ENCODE results near the gene TUG1. TPM values are rescaled to one million over a fixed set of nuclear protein-coding genes. Genes with fewer than 3 reads are reported as not detected.

Gene TUG1
- total RNA-seq, 1 donor: 82.0 TPM

DNA sequence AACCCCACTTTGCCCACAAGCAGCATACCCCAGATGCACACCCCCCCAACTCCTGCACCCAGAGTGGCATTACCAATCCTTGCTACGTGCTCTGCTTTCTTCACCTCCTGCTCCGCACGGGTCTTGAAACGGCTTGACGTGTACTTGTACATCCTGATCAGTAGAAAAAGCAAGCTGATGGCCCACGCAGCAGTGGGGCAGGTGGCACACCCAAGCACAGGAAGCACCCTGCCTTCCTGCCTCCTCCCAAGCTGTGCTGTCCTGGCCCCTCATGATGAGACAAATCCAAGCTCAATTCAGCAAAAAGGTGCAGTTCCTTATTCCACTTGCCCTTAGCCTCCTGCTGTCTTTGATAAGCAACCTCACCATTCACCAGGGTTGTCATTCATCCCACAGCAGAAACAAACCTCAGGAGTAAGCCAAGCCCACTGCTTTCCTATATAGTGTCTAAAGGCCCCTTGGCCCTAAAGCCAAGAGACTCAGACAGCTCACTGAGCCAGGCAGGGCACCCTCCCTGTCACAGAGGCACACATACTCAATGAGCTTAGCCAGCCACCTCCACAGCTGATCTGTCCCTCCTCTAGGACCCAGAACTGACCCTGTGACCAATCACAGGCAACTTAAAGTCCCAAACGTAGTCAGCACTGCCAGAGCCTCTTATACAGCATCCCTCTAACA, 28.2 kb upstream of the TUG1 start:
- Histone ChIP-seq H3K27me3 (ENCODE audit: insufficient read depth, low read length) (no peaks in the 10 kb centered on the region), H3K9me3 (ENCODE audit: low read depth, low read length) (no peaks in the 10 kb centered on the region), H3K4me3 (ENCODE audit: low read length) (peak overlapping the region; percentile 23), H3K4me1 (ENCODE audit: insufficient read depth, low read length) (peaks cover 26% of the 10 kb centered on the region)

DNA sequence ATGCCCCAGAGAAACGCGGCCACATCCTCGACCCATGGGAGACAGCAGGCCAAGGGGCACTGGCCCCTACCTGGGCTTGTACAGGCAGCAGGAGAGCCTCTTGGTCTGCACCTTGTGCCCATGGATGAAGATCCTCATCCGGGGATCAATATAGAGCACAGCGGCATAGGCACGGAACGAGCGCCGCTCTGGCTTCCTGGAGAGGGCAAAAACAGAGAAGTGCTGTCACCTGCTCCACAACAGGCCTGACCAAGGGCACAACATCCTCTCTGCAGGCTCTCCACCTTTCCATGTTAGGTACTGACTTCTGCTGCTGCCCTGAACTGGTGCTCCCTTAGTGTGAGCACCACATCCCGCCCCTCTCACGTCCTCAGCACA, 27.7 kb upstream of the TUG1 start:
- Histone ChIP-seq H3K9me3 (ENCODE audit: low read depth, low read length) (no peaks in the 10 kb centered on the region), H3K4me1 (ENCODE audit: insufficient read depth, low read length) (peaks cover 26% of the 10 kb centered on the region), H3K4me3 (ENCODE audit: low read length) (no peak overlapping the region), H3K27me3 (ENCODE audit: insufficient read depth, low read length) (no peaks in the 10 kb centered on the region)

DNA sequence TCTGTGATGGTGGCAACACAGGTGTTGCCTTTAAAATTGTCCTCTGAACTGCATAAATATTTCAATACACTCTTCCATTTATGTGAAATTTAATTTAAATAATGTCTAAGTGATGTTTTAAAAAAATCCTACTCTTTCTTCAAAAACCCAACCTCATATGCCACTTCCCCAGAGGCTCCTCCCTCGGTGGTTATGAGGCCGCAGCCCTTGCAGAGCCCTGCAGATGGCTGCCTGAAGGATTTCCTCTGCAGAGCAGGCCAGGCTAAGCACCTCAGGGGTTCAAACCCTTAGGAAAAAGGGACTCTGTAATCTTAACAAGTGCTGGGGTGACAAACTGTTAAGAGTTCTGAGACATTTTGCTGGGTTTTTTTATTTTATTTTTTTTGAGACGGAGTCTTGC, 25.7 kb upstream of the TUG1 start:
- Histone ChIP-seq H3K4me3 (ENCODE audit: low read length) (no peak overlapping the region), H3K9me3 (ENCODE audit: low read depth, low read length) (no peaks in the 10 kb centered on the region), H3K4me1 (ENCODE audit: insufficient read depth, low read length) (peaks cover 31% of the 10 kb centered on the region), H3K27me3 (ENCODE audit: insufficient read depth, low read length) (no peaks in the 10 kb centered on the region)

DNA sequence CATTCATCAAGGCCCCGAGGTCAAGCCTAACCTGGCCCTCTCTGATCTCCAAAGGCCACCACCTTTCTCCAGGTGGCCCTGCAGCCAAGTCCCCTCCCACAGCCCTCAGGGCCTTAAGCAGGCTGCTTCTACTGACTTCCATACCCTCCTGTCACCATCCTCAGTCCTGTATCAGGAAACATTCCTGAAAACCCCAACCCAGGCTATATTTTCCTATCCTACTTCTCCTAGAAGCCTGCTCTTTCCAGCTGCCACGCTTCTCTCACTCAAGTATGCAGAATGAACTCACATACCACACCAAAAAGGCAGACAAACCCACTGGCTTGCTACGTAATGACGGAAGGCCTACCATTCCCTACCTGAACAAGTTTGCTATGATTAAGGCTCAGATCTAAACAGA, 24.1 kb upstream of the TUG1 start:
- Histone ChIP-seq H3K9me3 (ENCODE audit: low read depth, low read length) (no peaks in the 10 kb centered on the region), H3K4me1 (ENCODE audit: insufficient read depth, low read length) (peaks cover 31% of the 10 kb centered on the region), H3K4me3 (ENCODE audit: low read length) (no peak overlapping the region), H3K27me3 (ENCODE audit: insufficient read depth, low read length) (no peaks in the 10 kb centered on the region)

DNA sequence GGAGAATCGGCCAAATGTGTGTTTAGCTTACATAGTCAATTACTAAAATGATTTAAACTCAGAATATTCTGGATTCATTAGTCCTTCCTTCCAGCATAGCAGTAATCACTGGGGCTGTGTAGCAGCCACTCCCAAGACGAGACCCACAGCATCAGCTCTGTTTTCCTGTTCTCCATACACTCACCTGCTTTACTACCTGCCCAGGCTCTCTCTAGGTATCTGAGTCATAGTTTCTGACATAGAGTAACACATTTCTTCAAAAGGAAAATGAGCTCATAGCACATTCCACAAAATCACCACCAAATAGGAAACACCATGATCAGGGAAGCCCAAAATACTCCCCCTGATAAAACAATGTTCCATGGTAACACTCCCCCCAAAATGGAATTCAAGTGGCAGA, 23.4 kb upstream of the TUG1 start:
- Histone ChIP-seq H3K27me3 (ENCODE audit: insufficient read depth, low read length) (no peaks in the 10 kb centered on the region), H3K9me3 (ENCODE audit: low read depth, low read length) (no peaks in the 10 kb centered on the region), H3K4me1 (ENCODE audit: insufficient read depth, low read length) (peaks cover 31% of the 10 kb centered on the region), H3K4me3 (ENCODE audit: low read length) (no peak overlapping the region)

DNA sequence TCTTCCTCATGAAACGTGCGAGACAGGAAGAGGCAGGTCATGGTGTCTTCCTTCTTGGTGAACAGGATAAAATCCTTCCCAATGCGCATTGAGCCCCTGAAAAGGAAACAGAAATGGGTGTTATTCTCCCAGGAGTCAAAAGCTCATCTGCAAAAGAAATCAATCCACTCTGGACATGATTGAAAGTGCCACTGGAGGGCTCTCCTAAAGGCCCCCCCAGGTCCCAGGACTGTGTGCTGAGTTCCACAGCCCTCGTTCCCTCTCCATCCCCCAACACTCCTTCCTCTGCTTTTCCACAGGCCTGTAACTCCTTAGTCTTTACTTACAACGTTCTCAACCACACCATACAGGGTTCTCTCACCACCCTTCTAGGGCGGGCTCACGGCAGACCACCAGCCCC, 22.7 kb upstream of the TUG1 start:
- H3K27me3 ChIP-seq (ENCODE audit: insufficient read depth, low read length): no peaks in the 10 kb centered on the region
- no peaks in the 10 kb centered on the region for H3K9me3 ChIP-seq (ENCODE audit: low read depth, low read length)
- H3K4me3 ChIP-seq (ENCODE audit: low read length): no peak overlapping the region
- peaks cover 25% of the 10 kb centered on the region for H3K4me1 ChIP-seq (ENCODE audit: insufficient read depth, low read length)

DNA sequence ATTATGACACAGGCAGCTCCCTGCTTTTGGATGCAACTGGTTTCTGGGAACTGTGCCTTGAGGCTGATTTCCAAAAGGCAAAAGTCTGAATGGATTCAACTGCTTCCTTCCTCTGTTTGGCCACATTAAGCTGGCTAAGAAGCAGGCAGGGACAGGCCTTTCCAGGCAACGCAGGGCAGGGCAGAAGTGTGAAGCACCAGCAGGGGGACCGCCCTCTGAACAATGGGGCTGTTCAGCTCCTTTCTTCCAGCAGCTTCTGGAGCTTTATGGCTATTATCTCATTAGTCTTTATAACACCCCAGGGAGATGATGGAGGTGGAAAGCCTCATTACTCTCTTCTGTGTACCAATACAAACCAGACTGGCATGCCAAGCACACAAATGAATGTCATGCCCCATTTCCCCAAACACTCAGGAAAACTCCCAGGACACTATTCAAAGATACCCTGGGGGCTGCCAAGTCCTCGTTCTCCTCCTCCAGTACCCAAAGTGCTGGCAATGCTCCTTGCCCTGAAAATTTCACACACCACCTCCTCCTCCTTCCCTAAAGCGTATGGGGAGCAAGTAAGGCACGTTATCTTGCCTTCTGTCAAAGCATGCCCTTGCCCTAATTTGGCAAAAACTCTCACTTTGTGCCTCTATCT, 21.8 kb upstream of the TUG1 start:
- no peak overlapping the region for H3K4me3 ChIP-seq (ENCODE audit: low read length)
- H3K4me1 ChIP-seq (ENCODE audit: insufficient read depth, low read length): peaks cover 16% of the 10 kb centered on the region
- no peaks in the 10 kb centered on the region for H3K9me3 ChIP-seq (ENCODE audit: low read depth, low read length)
- H3K27me3 ChIP-seq (ENCODE audit: insufficient read depth, low read length): no peaks in the 10 kb centered on the region

DNA sequence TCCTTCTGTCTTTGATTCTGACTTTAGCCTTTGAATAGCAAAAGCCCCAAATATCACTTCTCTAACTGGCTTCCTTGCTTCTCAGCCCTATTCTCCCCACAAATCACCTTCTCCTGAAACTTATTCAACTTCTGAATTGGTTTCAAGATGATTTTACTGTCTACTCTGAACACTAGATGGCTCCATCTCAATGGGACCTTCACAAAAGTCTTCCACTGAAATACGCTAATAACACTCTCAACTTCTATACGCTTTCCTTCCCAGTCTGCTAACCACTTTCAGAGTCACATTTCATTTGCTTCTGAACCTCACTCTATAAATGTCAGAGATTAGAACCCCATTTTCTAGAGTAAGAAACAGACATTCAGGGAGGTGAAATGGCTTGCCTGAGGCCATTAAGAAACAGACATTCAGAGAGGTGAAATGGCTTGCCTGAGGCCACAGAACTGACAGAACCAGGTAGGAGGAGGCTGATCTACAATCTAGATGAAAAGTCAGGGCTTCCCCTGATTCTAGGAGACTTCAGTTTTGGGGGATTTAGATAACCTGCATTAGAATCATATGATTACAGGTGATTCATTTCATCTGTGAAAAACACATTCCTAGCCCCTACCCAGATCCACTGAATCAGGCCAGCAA, 21.1 kb upstream of the TUG1 start:
- Histone ChIP-seq H3K27me3 (ENCODE audit: insufficient read depth, low read length) (no peaks in the 10 kb centered on the region), H3K9me3 (ENCODE audit: low read depth, low read length) (no peaks in the 10 kb centered on the region), H3K4me1 (ENCODE audit: insufficient read depth, low read length) (peaks cover 12% of the 10 kb centered on the region), H3K4me3 (ENCODE audit: low read length) (no peak overlapping the region)

DNA sequence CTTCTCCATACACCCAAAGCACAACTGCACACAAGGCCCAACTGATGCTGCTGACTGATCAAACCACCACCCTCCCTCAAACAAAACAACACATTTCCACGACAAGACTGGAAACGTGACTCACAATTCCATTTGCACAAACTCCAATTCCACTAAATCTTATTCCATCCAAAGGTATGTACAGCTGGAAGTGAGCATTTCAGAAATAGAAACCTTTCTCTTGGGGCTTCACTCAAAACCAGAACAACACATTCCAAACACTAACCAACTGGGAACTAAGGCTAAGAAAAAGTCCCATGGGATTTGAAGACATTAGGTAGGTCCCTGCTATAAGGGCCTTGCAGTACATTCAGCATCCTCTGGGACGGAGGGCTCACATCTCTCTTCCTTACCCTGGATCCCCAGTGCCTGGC, 20.1 kb upstream of the TUG1 start:
- peaks cover 6% of the 10 kb centered on the region for H3K4me1 ChIP-seq (ENCODE audit: insufficient read depth, low read length)
- no peaks in the 10 kb centered on the region for H3K27me3 ChIP-seq (ENCODE audit: insufficient read depth, low read length)
- no peaks in the 10 kb centered on the region for H3K9me3 ChIP-seq (ENCODE audit: low read depth, low read length)
- no peak overlapping the region for H3K4me3 ChIP-seq (ENCODE audit: low read length)

DNA sequence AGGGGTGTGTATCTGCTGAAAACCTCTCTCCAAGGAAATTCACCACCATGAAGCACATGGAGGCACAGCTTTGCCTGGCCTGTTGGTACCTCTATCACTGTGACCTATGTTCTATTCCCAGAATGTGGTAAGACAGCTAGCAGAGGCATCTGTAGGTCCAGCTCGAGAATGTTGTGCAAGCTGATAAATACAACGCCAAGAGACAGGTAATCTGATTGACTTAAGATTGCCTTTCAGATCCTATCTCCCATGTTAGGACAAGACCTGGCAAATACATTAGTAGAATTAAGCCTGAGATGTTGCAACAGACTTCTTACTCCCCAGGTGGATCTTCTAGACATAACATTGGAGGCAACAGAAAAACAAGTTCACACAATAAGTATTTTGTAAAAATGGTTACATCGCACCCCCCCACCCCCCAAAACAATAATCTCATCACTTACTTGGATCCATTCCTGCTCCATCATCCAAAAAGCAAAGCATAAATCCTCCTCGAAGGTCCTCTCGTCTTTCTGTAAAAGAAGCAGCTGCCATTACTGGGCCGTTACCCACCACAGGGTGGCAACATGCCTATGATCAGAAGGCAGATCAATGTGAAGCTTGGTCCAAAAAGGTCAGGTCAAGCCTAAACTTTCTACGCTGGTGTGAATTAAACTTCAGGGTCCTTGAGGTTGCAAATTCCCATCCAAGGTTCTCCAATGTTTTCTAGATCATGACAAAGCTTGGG, 19.0 kb upstream of the TUG1 start:
- no peak overlapping the region for H3K4me3 ChIP-seq (ENCODE audit: low read length)
- H3K9me3 ChIP-seq (ENCODE audit: low read depth, low read length): no peaks in the 10 kb centered on the region
- H3K4me1 ChIP-seq (ENCODE audit: insufficient read depth, low read length): peaks cover 4% of the 10 kb centered on the region
- H3K27me3 ChIP-seq (ENCODE audit: insufficient read depth, low read length): no peaks in the 10 kb centered on the region

DNA sequence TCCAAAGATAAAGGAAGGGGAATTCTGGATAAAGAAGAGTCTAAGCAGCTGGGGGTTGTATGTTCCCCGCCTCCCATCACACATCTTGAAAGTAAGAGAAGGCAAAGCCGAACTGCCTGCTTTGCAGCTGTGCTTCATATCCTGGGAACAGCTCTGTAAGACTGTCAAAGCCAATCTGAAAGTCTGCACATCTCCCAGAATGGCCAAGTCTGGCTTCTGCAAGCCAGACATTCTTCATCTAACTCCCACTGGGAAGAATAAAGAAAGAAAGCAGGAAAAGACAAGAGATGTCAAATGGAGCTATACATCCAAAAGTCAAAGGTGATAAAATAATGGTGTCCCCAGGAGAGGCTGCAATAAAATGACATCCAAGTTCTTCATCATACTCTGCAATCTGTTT, 15.9 kb upstream of the TUG1 start:
- H3K27me3 ChIP-seq (ENCODE audit: insufficient read depth, low read length): no peaks in the 10 kb centered on the region
- H3K4me3 ChIP-seq (ENCODE audit: low read length): no peak overlapping the region
- peaks cover 1% of the 10 kb centered on the region for H3K4me1 ChIP-seq (ENCODE audit: insufficient read depth, low read length)

DNA sequence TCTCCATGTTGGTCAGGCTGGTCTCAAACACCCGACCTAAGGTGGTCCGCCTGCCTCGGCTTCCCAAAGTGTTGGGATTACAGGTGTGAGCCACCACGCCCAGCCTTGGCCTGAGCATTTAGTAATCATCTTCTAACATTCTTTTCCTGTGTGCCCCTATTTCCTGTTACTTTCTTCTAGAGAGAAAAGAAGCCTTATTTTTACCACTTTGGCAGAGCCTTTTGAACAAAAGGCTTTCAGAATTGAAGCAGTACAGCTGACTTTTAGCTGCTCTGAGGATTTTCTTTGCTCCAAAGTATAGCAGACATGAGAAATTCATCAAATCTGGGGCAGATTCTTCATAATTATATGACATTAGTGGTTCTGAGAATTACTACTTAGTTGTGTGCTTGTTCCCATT, 13.9 kb upstream of the TUG1 start:
- Histone ChIP-seq H3K4me1 (ENCODE audit: insufficient read depth, low read length) (no peaks in the 10 kb centered on the region), H3K9me3 (ENCODE audit: low read depth, low read length) (no peaks in the 10 kb centered on the region), H3K4me3 (ENCODE audit: low read length) (no peak overlapping the region)

More for the DNA sequence above, 15.9 kb upstream of the TUG1 start:
- no peaks in the 10 kb centered on the region for H3K9me3 ChIP-seq (ENCODE audit: low read depth, low read length)

DNA sequence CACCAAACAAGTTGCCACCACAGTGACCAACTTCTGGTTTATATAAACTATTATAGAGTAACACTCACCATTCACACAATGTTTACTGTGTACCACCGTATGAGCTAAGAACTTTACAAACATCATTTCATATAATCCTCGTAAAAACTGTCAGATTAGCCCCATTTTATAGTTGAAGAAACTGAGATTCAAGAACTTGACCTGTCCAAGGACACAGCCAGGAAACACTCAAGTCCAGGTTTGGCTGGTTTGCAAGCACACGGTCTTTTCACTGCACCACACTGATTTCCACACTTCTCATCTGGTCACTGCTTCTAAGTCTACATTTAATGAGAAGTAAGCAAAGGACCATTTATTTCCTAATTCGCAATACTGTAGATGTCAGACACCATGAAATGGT, 4.2 kb upstream of the TUG1 start:
- Histone ChIP-seq H3K4me1 (ENCODE audit: insufficient read depth, low read length) (peaks cover 8% of the 10 kb centered on the region), H3K9me3 (ENCODE audit: low read depth, low read length) (no peaks in the 10 kb centered on the region), H3K27me3 (ENCODE audit: insufficient read depth, low read length) (no peaks in the 10 kb centered on the region)

More for the DNA sequence above, 13.9 kb upstream of the TUG1 start:
- no peaks in the 10 kb centered on the region for H3K27me3 ChIP-seq (ENCODE audit: insufficient read depth, low read length)

DNA sequence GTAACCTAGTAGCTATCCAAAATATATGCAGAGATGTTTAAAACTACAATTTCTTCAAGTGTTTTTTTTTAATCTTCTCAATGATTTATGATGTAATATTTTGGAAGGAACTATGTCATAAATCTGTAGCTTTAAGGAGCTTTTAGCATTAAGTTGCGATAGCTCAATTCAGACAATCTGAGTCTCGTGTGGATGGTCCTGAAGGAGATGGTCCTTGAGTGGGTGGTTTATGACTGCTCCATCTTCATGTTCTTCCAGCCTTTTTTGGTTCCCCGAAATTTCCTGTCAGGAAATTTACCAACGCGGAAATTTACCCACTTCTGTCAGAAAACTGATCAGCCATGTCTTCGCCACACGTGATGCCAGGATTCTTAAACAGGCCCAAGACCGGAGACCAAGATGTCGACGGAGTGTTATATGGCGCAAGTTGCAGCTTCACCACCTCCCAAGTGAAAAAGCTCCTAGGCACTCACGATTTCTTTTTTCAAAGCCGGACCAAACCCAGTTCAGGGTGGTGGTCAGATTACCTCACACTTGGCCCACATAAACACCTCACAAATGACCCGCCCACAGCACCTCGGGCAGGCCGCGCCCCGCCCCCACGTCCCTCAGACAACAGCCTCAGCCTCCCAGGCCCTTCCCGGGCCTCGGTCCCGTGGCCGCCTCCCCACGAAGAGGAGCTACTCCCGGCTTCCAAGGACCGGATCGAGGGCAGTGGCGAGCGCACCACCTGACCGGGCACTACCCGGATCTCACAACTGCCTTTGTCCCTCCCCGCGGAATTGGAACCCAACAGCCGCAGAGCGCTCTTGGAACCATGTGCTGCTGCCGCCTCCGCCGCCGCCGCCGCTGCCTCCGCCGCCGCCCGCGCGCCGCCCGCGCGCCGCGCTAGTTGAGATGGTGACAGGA, 796 bp upstream of the TUG1 start, which contains the start of gene MORC2:
TSS of gene MORC2 (minus strand) at position 760 of the 909 bp plus-strand sequence. CDS start 885 bp downstream, outside the sequence.
- Histone ChIP-seq H3K27me3 (ENCODE audit: insufficient read depth, low read length) (no peaks in the 10 kb centered on the region), H3K4me3 (ENCODE audit: low read length) (peak within 1 kb of the TSS; percentile 61), H3K4me1 (ENCODE audit: insufficient read depth, low read length) (peaks cover 24% of the 10 kb centered on the region), H3K9me3 (ENCODE audit: low read depth, low read length) (peaks cover 26% of the 10 kb centered on the region)

More for the DNA sequence above, 4.2 kb upstream of the TUG1 start:
- H3K4me3 ChIP-seq (ENCODE audit: low read length): no peak overlapping the region
